ENCODE data around the gene TTLL9. TPM values are rescaled to one million over a fixed set of nuclear protein-coding genes. Genes with fewer than 3 reads are reported as not detected.

The TTLL9 gene
- total RNA-seq, 4 donors from 2014 or later, result 0.09 to 0.38 TPM; not detected in 2

- no peaks in the 10 kb centered on the region for H3K27me3 ChIP-seq
- no peak overlapping the region for H3K4me3 ChIP-seq
- TF ChIP-seq POLR2A (IDR thresholded peaks at IDR 0.05), result no peak
- TF ChIP-seq, protein P1, sequence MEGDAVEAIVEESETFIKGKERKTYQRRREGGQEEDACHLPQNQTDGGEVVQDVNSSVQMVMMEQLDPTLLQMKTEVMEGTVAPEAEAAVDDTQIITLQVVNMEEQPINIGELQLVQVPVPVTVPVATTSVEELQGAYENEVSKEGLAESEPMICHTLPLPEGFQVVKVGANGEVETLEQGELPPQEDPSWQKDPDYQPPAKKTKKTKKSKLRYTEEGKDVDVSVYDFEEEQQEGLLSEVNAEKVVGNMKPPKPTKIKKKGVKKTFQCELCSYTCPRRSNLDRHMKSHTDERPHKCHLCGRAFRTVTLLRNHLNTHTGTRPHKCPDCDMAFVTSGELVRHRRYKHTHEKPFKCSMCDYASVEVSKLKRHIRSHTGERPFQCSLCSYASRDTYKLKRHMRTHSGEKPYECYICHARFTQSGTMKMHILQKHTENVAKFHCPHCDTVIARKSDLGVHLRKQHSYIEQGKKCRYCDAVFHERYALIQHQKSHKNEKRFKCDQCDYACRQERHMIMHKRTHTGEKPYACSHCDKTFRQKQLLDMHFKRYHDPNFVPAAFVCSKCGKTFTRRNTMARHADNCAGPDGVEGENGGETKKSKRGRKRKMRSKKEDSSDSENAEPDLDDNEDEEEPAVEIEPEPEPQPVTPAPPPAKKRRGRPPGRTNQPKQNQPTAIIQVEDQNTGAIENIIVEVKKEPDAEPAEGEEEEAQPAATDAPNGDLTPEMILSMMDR (IDR thresholded peaks at IDR 0.05), result no peak
- DNase-seq, result no peak
- intact Hi-C loops (cut with DNase I), result loop anchor here (10.0 kb wide), 1 partner anchor 149 kb away; no protein-coding TSS in a partner anchor
- H3K36me3 ChIP-seq, result peaks cover 26 to 83% (median 42%) of the 10 kb centered on the region in 3 donors
- WGBS, 2 donors, result 74 to 87% methylated on average over 2 to 6 of the region's 6 CpGs
- peaks cover 0 to 5% (median 0%) of the 10 kb centered on the region in 3 donors for H3K9me3 ChIP-seq
- H3K4me1 ChIP-seq, result peaks cover 6 to 33% (median 9%) of the 10 kb centered on the region in 3 donors
- no peak overlapping the region for H3K27ac ChIP-seq
Measured at GRCh38 chr20:31945785-31946184, 75.4 kb downstream of the TTLL9 start.

DNA sequence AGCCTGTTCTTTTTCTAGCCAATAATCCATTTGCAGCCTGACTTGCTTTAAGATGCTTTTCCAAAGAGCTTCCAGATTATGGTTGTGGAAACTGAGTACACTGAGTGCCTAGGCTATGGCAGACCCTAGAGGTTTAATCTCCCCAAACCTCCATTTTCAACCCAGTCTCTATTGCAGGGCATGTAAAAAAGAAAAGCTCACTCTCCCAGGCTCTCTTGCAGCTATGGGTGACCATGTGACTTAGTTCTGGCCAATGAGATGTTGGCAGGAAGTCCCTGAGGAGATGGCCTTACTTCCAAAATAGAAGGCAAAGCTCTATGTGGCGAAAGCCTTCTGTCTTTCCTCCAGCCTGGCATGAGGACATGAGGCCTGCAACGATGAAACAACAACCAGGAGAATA, 77.6 kb downstream of the TTLL9 start:
- intact Hi-C loops (cut with DNase I), result loop anchor here (10.0 kb wide), 1 partner anchor 147 kb away; no protein-coding TSS in a partner anchor
- 96 to 100% methylated on average over 2 of the region's 2 CpGs for WGBS, 2 donors
- H3K27me3 ChIP-seq, result no peaks in the 10 kb centered on the region
- no peak for TF ChIP-seq POLR2A (IDR thresholded peaks at IDR 0.05)
- TF ChIP-seq, protein P1 (IDR thresholded peaks at IDR 0.05), result no peak
- H3K4me1 ChIP-seq, result peaks cover 12 to 37% (median 13%) of the 10 kb centered on the region in 3 donors
- peaks cover 0 to 5% (median 0%) of the 10 kb centered on the region in 3 donors for H3K9me3 ChIP-seq
- H3K27ac ChIP-seq, result no peak overlapping the region
- H3K4me3 ChIP-seq, result no peak overlapping the region
- H3K36me3 ChIP-seq, result peaks cover 26 to 74% (median 34%) of the 10 kb centered on the region in 3 donors
- DNase-seq, result no peak

DNA sequence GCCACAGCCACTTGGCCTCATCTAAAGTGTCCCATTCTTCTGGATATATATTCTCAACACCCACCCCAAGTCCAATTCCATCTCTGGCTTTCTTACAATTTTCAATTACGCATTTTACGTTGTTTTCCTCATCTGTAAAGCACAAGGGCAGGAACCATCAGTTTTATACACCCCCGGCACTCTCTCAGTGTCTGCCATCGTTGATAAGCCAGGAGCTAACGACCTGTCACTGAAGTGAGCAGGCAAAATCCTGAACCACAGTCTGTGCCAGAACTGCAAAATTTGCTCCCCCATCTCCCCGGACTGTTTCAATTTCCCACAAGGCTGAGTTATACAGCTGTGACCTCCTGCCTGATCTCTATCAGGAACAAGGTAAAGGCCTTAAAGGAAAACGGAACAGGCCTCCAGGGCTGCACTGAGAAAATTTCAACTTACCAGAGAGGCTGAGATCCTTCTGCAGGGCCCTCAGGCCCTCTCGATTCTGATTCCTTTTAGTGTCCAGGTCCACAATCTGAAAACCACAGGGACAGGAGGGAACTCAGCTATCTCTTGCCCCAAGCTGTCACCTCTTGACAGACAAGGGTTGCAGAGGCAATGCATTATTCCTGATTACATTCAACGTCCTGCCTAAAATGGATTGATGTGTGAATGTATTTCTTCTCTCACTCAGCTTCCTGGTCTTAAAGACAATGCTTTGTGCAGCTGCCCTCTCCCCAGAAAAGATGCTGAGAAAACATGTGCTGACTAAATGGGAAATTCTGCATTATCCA, 79.6 kb downstream of the TTLL9 start:
- Histone ChIP-seq H3K36me3 (peaks cover 22 to 53% (median 30%) of the 10 kb centered on the region in 3 donors), H3K9me3 (peaks cover 0 to 5% (median 0%) of the 10 kb centered on the region in 3 donors), H3K27ac (no peak overlapping the region), H3K4me1 (peaks cover 12 to 28% (median 13%) of the 10 kb centered on the region in 3 donors), H3K4me3 (peak overlapping the region in 1 of 4 donors; percentile 96), H3K27me3 (peaks cover 0 to 2% (median 0%) of the 10 kb centered on the region in 4 donors)
- intact Hi-C loops (cut with DNase I), result loop anchor here (5.0 to 10.0 kb wide), 2 partner anchors 98 to 145 kb away; no protein-coding TSS in a partner anchor
- 79 to 83% methylated on average over 7 to 9 of the region's 9 CpGs for WGBS, 2 donors
- TF ChIP-seq, protein P1 (IDR thresholded peaks at IDR 0.05), result no peak
- TF ChIP-seq POLR2A (IDR thresholded peaks at IDR 0.05), result no peak
- no peak for DNase-seq

GRCh38 chr20:31951203-31951529, 80.7 kb downstream of the TTLL9 start:
- H3K27ac ChIP-seq, result peak overlapping the region; percentile 81 to 89 (median 84)
- peaks cover 12 to 24% (median 13%) of the 10 kb centered on the region in 3 donors for H3K4me1 ChIP-seq
- WGBS, 2 donors, result 5 to 7% methylated on average over 5 of the region's 6 CpGs
- H3K4me3 ChIP-seq, result peak overlapping the region; percentile 75 to 98 (median 92)
- intact Hi-C loops (cut with DNase I), result loop anchor here (5.0 kb wide), 1 partner anchor 99 kb away; no protein-coding TSS in a partner anchor
- peaks cover 0 to 12% (median 0%) of the 10 kb centered on the region in 4 donors for H3K27me3 ChIP-seq
- peaks cover 0 to 5% (median 0%) of the 10 kb centered on the region in 3 donors for H3K9me3 ChIP-seq
- peaks cover 11 to 42% (median 19%) of the 10 kb centered on the region in 3 donors for H3K36me3 ChIP-seq
- TF ChIP-seq, protein P1 (IDR thresholded peaks at IDR 0.05), result no peak
- no peak for TF ChIP-seq POLR2A (IDR thresholded peaks at IDR 0.05)
- no peak for DNase-seq

Measured in esophagus squamous epithelium (tissue), 5 donors.